Measurements from ENCODE around the gene TRAK1. TPM values are rescaled to one million over a fixed set of nuclear protein-coding genes. Genes with fewer than 3 reads are reported as not detected.
A peak's percentile ranks its signal among the peaks of the same experiment; 100 is the strongest.

Gene TRAK1
- total and polyA plus RNA-seq, 5 donors: 91.7 to 249 (median 223) TPM

GRCh38 chr3:42123824-42124658, 32.9 kb downstream of the TRAK1 start:
- Histone ChIP-seq H3K4me1 (ENCODE audit: control insufficient read depth, insufficient read depth, low read length) (peaks cover 17% of the 10 kb centered on the region), H3K4me3 (ENCODE audit: low read length) (no peak overlapping the region), H3K27ac (ENCODE audit: low read length) (no peak overlapping the region), H3K27me3 (ENCODE audit: control insufficient read depth, insufficient read depth) (no peaks in the 10 kb centered on the region), H3K9me3 (ENCODE audit: control insufficient read depth, low read length) (no peaks in the 10 kb centered on the region)
- intact Hi-C loops (cut with DNase I): no loop called here
- DNase-seq (no peak), ATAC-seq (no peak)
- WGBS: 96% methylated on average over 5 of the region's 5 CpGs

DNA sequence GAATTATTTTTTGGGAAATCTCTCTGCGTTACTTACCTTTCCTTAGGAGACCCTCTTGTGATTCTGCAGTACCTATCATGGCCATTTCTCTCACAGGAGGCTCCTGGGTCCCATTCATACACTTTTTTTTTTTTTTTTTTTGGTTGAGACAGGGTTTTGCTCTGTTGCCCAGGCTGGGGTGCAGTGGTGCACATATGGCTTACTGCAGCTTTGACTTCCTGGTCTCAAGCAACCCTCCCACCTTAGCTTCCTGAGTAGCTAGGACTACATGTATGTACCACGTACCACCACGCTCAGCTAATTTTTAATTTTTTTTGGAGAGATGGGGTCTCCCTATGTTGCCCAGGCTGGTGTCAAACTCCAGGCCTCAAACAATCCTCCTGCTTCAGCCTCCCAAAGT, 36.1 kb downstream of the TRAK1 start:
- H3K27ac ChIP-seq (ENCODE audit: low read length): no peak overlapping the region
- ATAC-seq: no peak
- no peaks in the 10 kb centered on the region for H3K9me3 ChIP-seq (ENCODE audit: control insufficient read depth, low read length)
- 94% methylated on average over 3 of the region's 3 CpGs for WGBS
- no peak overlapping the region for H3K4me3 ChIP-seq (ENCODE audit: low read length)
- H3K27me3 ChIP-seq (ENCODE audit: control insufficient read depth, insufficient read depth): no peaks in the 10 kb centered on the region
- peaks cover 9% of the 10 kb centered on the region for H3K4me1 ChIP-seq (ENCODE audit: control insufficient read depth, insufficient read depth, low read length)
- intact Hi-C loops (cut with DNase I): no loop called here
- DNase-seq: no peak

GRCh38 chr3:42128526-42128925, 37.4 kb downstream of the TRAK1 start:
- H3K27ac ChIP-seq (ENCODE audit: low read length): no peak overlapping the region
- ATAC-seq (no peak), DNase-seq (no peak)
- no peaks in the 10 kb centered on the region for H3K27me3 ChIP-seq (ENCODE audit: control insufficient read depth, insufficient read depth)
- intact Hi-C loops (cut with DNase I): no loop called here
- H3K4me3 ChIP-seq (ENCODE audit: low read length): no peak overlapping the region
- H3K4me1 ChIP-seq (ENCODE audit: control insufficient read depth, insufficient read depth, low read length): peaks cover 3% of the 10 kb centered on the region
- no peaks in the 10 kb centered on the region for H3K9me3 ChIP-seq (ENCODE audit: control insufficient read depth, low read length)
- 51% methylated on average over 1 of the region's 1 CpG for WGBS

DNA sequence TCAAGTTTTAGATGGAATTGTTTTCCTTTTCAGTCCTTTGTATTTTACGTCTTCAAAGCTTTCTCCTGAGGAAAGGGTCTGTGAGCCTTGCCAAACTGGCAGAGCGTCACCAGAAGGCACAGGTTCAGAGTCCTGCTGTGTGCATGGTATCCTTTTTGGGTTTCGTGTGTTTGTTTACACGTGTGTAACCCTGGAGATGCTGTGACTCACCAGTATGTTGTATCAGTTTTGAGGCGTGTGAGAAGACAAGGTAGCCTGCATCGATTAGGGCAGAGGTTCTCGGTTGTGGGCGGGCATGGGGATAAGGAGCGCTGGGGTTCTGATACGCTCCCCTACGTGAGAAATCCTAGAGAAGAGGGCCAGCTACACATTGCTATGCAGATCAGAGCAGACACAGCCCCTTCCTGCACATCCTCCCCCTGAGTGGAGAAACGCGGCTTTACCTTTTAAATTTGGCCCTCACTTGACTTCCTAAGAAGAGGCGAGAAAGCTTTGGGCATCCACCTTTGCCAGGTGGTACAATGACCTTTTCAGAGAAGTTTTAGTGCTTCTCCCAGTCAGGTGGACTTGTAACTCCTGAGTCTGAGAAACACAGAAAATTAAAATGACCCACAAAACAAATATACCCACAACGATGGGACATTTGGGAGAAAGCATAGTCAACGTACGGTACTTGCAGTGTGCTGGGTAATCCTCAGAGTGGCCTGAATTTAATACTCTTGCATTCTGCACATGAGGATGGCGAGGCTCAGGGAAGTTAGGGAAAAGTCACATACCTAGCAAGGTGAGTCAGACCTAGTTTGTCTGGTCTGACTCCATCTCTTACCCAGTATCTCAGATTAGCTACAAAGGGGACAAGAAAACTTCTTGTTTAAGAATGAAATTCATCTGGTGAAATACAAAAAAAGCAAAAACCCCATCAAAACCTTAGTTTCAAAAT, 38.1 kb downstream of the TRAK1 start:
- no peaks in the 10 kb centered on the region for H3K4me1 ChIP-seq (ENCODE audit: control insufficient read depth, insufficient read depth, low read length)
- no peaks in the 10 kb centered on the region for H3K27me3 ChIP-seq (ENCODE audit: control insufficient read depth, insufficient read depth)
- 74% methylated on average over 18 of the region's 18 CpGs for WGBS
- no peaks in the 10 kb centered on the region for H3K9me3 ChIP-seq (ENCODE audit: control insufficient read depth, low read length)
- H3K4me3 ChIP-seq (ENCODE audit: low read length): no peak overlapping the region
- H3K27ac ChIP-seq (ENCODE audit: low read length): no peak overlapping the region
- DNase-seq: no peak
- ATAC-seq: peak in 1 of 2 donors; percentile 66
- intact Hi-C loops (cut with DNase I): no loop called here

- DNase-seq (no peak), ATAC-seq (no peak)
- intact Hi-C loops (cut with DNase I): no loop called here
- H3K27me3 ChIP-seq (ENCODE audit: control insufficient read depth, insufficient read depth): no peaks in the 10 kb centered on the region
- H3K4me1 ChIP-seq (ENCODE audit: control insufficient read depth, insufficient read depth, low read length): no peaks in the 10 kb centered on the region
- H3K27ac ChIP-seq (ENCODE audit: low read length): no peak overlapping the region
- H3K4me3 ChIP-seq (ENCODE audit: low read length): no peak overlapping the region
- H3K9me3 ChIP-seq (ENCODE audit: control insufficient read depth, low read length): no peaks in the 10 kb centered on the region
- 89% methylated on average over 1 of the region's 1 CpG for WGBS
These were observed 38.8 kb downstream of the TRAK1 start for GRCh38 chr3:42130007-42130328.

- Histone ChIP-seq H3K4me1 (ENCODE audit: control insufficient read depth, insufficient read depth, low read length) (no peaks in the 10 kb centered on the region), H3K4me3 (ENCODE audit: low read length) (no peak overlapping the region), H3K27ac (ENCODE audit: low read length) (no peak overlapping the region), H3K27me3 (ENCODE audit: control insufficient read depth, insufficient read depth) (no peaks in the 10 kb centered on the region), H3K9me3 (ENCODE audit: control insufficient read depth, low read length) (no peaks in the 10 kb centered on the region)
- intact Hi-C loops (cut with DNase I): no loop called here
- WGBS: 92% methylated on average over 8 of the region's 8 CpGs
- DNase-seq: no peak
- peak in 1 of 2 donors; percentile 27 for ATAC-seq
These were observed 39.3 kb downstream of the TRAK1 start for GRCh38 chr3:42130329-42131070.

GRCh38 chr3:42133500-42134298, 42.5 kb downstream of the TRAK1 start:
- no peaks in the 10 kb centered on the region for H3K27me3 ChIP-seq (ENCODE audit: control insufficient read depth, insufficient read depth)
- DNase-seq (no peak), ATAC-seq (no peak)
- whole genome bisulfite sequencing: 88% methylated on average over 5 of the region's 5 CpGs
- intact Hi-C loops (cut with DNase I): no loop called here
- no peaks in the 10 kb centered on the region for H3K4me1 ChIP-seq (ENCODE audit: control insufficient read depth, insufficient read depth, low read length)
- no peaks in the 10 kb centered on the region for H3K9me3 ChIP-seq (ENCODE audit: control insufficient read depth, low read length)
- H3K4me3 ChIP-seq (ENCODE audit: low read length): no peak overlapping the region
- no peak overlapping the region for H3K27ac ChIP-seq (ENCODE audit: low read length)

GRCh38 chr3:42134867-42135464, 43.8 kb downstream of the TRAK1 start:
- H3K9me3 ChIP-seq (ENCODE audit: control insufficient read depth, low read length): no peaks in the 10 kb centered on the region

GRCh38 chr3:42139621-42140453, 48.7 kb downstream of the TRAK1 start:
- WGBS: 92% methylated on average over 16 of the region's 16 CpGs
- H3K4me3 ChIP-seq (ENCODE audit: low read length): no peak overlapping the region
- DNase-seq (no peak), ATAC-seq (no peak)
- H3K9me3 ChIP-seq (ENCODE audit: control insufficient read depth, low read length): no peaks in the 10 kb centered on the region
- H3K27ac ChIP-seq (ENCODE audit: low read length): no peak overlapping the region
- no peaks in the 10 kb centered on the region for H3K27me3 ChIP-seq (ENCODE audit: control insufficient read depth, insufficient read depth)
- H3K4me1 ChIP-seq (ENCODE audit: control insufficient read depth, insufficient read depth, low read length): peaks cover 2% of the 10 kb centered on the region
- intact Hi-C loops (cut with DNase I): no loop called here

More at GRCh38 chr3:42134867-42135464, 43.8 kb downstream of the TRAK1 start:
- no peak overlapping the region for H3K27ac ChIP-seq (ENCODE audit: low read length)
- ATAC-seq (peak; percentile 27 to 50), DNase-seq (no peak)
- H3K4me1 ChIP-seq (ENCODE audit: control insufficient read depth, insufficient read depth, low read length): no peaks in the 10 kb centered on the region
- H3K27me3 ChIP-seq (ENCODE audit: control insufficient read depth, insufficient read depth): no peaks in the 10 kb centered on the region
- intact Hi-C loops (cut with DNase I): no loop called here
- WGBS: 90% methylated on average over 3 of the region's 3 CpGs
- no peak overlapping the region for H3K4me3 ChIP-seq (ENCODE audit: low read length)

Measured in right cardiac atrium (tissue), 5 donors.